Neural cell (in vitro differentiated cells): ENCODE data around the gene ZNF280C. TPM values are rescaled to one million over a fixed set of nuclear protein-coding genes. Genes with fewer than 3 reads are reported as not detected.

Experiments used
- H2AFZ ChIP-seq: fragments of 200-600, 300-800 bp; sonication (generic), shearing (Covaris generic); 2 replicates; pipeline ENCODE4 v1.6.0; 2014; ENCODE audit warnings: low read depth, mild to moderate bottlenecking, antibody characterized with exemption, low read length, moderate library complexity
- H3F3A ChIP-seq: fragments of 200-600 bp; shearing (Covaris generic); 2 replicates; pipeline ENCODE4 v1.6.1; 2016; ENCODE audit warnings: mild to moderate bottlenecking, moderate library complexity, mixed read lengths, antibody characterized with exemption, low read length; ENCODE audit not compliant: insufficient read depth, poor library complexity, severe bottlenecking
- H3K27ac ChIP-seq: fragments of 200-600, 300-800 bp; sonication (generic), shearing (Covaris generic); 2 replicates; pipeline ENCODE4 v1.5.1; 2014; ENCODE audit warnings: mild to moderate bottlenecking, low read length, moderate library complexity
- H3K27me3 ChIP-seq: fragments of 300-800, 200-600 bp; sonication (generic), shearing (Covaris generic); 2 replicates; pipeline ENCODE4 v1.6.0; 2014; ENCODE audit warnings: mild to moderate bottlenecking, low read depth, low read length, moderate library complexity; ENCODE audit not compliant: insufficient read depth
- H3K36me3 ChIP-seq: fragments of 300-800, 200-600 bp; sonication (generic), shearing (Covaris generic); 2 replicates; pipeline ENCODE4 v1.5.1; 2014; ENCODE audit warnings: mild to moderate bottlenecking, antibody characterized with exemption, low read length, moderate library complexity; ENCODE audit not compliant: insufficient read depth
- H3K4me2 ChIP-seq: fragments of 300-800, 200-600 bp; sonication (generic), shearing (Covaris generic); 2 replicates; pipeline ENCODE4 v1.6.0; 2014; ENCODE audit warnings: mild to moderate bottlenecking, low read length
- H3K4me3 ChIP-seq: fragments of 300-800, 200-600 bp; sonication (generic), shearing (Covaris generic); 2 replicates; pipeline ENCODE4 v1.5.1; 2014; ENCODE audit warnings: mild to moderate bottlenecking, low read length, moderate library complexity
- H3K79me2 ChIP-seq: fragments of 200-600 bp; shearing (Covaris generic); replicated peaks from 2 replicates; pipeline ENCODE4 v1.6.0; 2014; ENCODE audit warnings: mild to moderate bottlenecking, low read length, moderate library complexity; ENCODE audit not compliant: insufficient read depth
- H3K9ac ChIP-seq: fragments of 300-800, 200-600 bp; sonication (generic), shearing (Covaris generic); 2 replicates; pipeline ENCODE4 v1.6.1; 2016; ENCODE audit warnings: mild to moderate bottlenecking, low read length, mixed read lengths
- H3K9me2 ChIP-seq: fragments of 200-600 bp; shearing (Covaris generic); 2 replicates; pipeline ENCODE4 v1.6.1; 2016; ENCODE audit warnings: mild to moderate bottlenecking, low read length, mixed read lengths; ENCODE audit not compliant: insufficient read depth
- H3K9me3 ChIP-seq: fragments of 200-600, 300-800 bp; sonication (generic), shearing (Covaris generic); 2 replicates; pipeline ENCODE4 v1.6.1; 2016; ENCODE audit warnings: mild to moderate bottlenecking, mixed run types, low read length, moderate library complexity, mixed read lengths
- H4K20me1 ChIP-seq: fragments of 200-600 bp; shearing (Covaris generic); 2 replicates; pipeline ENCODE4 v1.6.1; 2016; ENCODE audit warnings: mild to moderate bottlenecking, mixed run types; ENCODE audit not compliant: insufficient read depth
- EP300 ChIP-seq: fragments of 450-650 bp; conservative IDR thresholded peaks from 2 replicates; pipeline ENCODE4 v1.6.1; 2014; ENCODE audit warnings: antibody characterized with exemption, mild to moderate bottlenecking, moderate library complexity; ENCODE audit not compliant: poor library complexity, severe bottlenecking
- EZH2 ChIP-seq: fragments of 200-600, 300-800 bp; shearing (Covaris generic), sonication (generic); IDR thresholded peaks from 2 replicates; pipeline ENCODE4 v1.6.1; 2014; ENCODE audit warnings: antibody characterized with exemption, low read length, borderline replicate concordance, mild to moderate bottlenecking; ENCODE audit not compliant: insufficient read depth, poor library complexity, severe bottlenecking
- MXI1 ChIP-seq: fragments of 450-650 bp; conservative IDR thresholded peaks from 2 replicates; pipeline ENCODE4 v1.6.1; 2014; ENCODE audit warnings: antibody characterized with exemption, mild to moderate bottlenecking; ENCODE audit not compliant: poor library complexity, severe bottlenecking
- POLR2AphosphoS5 ChIP-seq: IDR thresholded peaks from 2 replicates; pipeline ENCODE4 v1.6.1; 2012
- RAD21 ChIP-seq: fragments of 450-650 bp; conservative IDR thresholded peaks from 2 replicates; pipeline ENCODE4 v1.6.1; 2014; ENCODE audit warnings: antibody characterized with exemption, mild to moderate bottlenecking, moderate library complexity
- SMC3 ChIP-seq: fragments of 450-650 bp; conservative IDR thresholded peaks from 2 replicates; pipeline ENCODE4 v1.6.1; 2014; ENCODE audit warnings: antibody characterized with exemption, mild to moderate bottlenecking, moderate library complexity; ENCODE audit not compliant: poor library complexity
- TAF1 ChIP-seq: IDR thresholded peaks from 2 replicates; pipeline ENCODE4 v1.6.1; 2012; ENCODE audit warnings: low read depth
- polyA plus RNA-seq: library from polyadenylated mRNA; depleted of rRNA; stranded (reverse); fragments of >200 nt; gene quantifications from 2 replicates; pipeline ENCODE4 v1.2.3, GENCODE V29; 2014
- TF ChIP-seq, protein P1 (sequence below): fragments of 450-650 bp; IDR thresholded peaks from 2 replicates; pipeline ENCODE4 v1.5.1; 2014; ENCODE audit warnings: antibody characterized with exemption, mild to moderate bottlenecking, moderate library complexity; ENCODE audit not compliant: poor library complexity, severe bottlenecking
- TF ChIP-seq, protein P2 (sequence below): IDR thresholded peaks from 2 replicates; pipeline ENCODE4 v1.6.1; 2012; ENCODE audit warnings: borderline replicate concordance

Gene ZNF280C
- polyA plus RNA-seq, 1 donor from 2014 or later, result 9.5 TPM

DNA sequence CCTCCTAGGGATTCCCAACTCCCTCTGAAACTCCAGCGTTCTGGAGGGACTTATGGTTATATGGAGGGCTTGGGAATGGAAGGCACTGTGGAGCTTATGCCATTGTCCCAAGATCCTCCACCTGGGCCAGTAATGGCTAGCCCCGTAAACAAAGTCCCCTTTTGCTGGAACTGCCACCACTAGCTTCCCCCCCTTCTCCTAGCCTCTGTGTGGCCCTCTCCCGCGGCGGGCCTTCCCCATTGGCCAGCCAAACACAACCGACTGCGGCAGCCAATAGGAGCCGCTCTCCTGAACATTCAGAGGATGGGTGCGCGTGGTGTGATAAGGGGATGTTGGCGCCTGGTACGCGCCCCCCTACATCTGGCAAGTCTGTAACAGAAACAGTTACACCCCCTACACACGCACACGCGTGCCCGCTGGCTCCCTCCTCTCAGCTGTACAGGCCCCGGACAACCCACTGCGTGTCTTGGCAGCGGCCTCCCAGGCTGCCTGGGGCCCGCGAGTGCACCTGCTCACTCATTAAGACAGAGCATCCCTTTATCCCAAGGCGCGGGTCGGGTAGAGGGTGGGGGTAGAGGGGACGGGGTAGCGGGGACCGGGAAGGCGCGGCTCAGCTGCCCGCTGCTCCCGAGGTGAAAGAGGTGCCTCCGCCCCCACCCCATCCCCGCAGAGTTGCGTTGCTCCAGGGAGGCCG is 97.8 kb downstream of the ZNF280C start:
- no peaks in the 10 kb centered on the region for H4K20me1 ChIP-seq
- H3K9me3 ChIP-seq, result no peaks in the 10 kb centered on the region
- H3K4me2 ChIP-seq, result peak overlapping the region; percentile 65
- peaks cover 28% of the 10 kb centered on the region for H3K79me2 ChIP-seq
- peak overlapping the region; percentile 95 for H3K27ac ChIP-seq
- no peaks in the 10 kb centered on the region for H3K27me3 ChIP-seq
- H3K36me3 ChIP-seq, result no peaks in the 10 kb centered on the region
- H3K9me2 ChIP-seq, result no peaks in the 10 kb centered on the region
- peak overlapping the region; percentile 91 for H3K4me3 ChIP-seq
- peak overlapping the region; percentile 27 for H2AFZ ChIP-seq
- peak overlapping the region; percentile 95 for H3K9ac ChIP-seq
- no peaks in the 10 kb centered on the region for H3F3A ChIP-seq
- TF ChIP-seq SMC3 (no peak), EZH2 (no peak), RAD21 (no peak), MXI1 (peak; percentile 71), TAF1 (peak; percentile 54), POLR2AphosphoS5 (peak; percentile 92), EP300 (peak; percentile 23)
- TF ChIP-seq, protein P1, sequence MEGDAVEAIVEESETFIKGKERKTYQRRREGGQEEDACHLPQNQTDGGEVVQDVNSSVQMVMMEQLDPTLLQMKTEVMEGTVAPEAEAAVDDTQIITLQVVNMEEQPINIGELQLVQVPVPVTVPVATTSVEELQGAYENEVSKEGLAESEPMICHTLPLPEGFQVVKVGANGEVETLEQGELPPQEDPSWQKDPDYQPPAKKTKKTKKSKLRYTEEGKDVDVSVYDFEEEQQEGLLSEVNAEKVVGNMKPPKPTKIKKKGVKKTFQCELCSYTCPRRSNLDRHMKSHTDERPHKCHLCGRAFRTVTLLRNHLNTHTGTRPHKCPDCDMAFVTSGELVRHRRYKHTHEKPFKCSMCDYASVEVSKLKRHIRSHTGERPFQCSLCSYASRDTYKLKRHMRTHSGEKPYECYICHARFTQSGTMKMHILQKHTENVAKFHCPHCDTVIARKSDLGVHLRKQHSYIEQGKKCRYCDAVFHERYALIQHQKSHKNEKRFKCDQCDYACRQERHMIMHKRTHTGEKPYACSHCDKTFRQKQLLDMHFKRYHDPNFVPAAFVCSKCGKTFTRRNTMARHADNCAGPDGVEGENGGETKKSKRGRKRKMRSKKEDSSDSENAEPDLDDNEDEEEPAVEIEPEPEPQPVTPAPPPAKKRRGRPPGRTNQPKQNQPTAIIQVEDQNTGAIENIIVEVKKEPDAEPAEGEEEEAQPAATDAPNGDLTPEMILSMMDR, result no peak
- TF ChIP-seq, protein P2, sequence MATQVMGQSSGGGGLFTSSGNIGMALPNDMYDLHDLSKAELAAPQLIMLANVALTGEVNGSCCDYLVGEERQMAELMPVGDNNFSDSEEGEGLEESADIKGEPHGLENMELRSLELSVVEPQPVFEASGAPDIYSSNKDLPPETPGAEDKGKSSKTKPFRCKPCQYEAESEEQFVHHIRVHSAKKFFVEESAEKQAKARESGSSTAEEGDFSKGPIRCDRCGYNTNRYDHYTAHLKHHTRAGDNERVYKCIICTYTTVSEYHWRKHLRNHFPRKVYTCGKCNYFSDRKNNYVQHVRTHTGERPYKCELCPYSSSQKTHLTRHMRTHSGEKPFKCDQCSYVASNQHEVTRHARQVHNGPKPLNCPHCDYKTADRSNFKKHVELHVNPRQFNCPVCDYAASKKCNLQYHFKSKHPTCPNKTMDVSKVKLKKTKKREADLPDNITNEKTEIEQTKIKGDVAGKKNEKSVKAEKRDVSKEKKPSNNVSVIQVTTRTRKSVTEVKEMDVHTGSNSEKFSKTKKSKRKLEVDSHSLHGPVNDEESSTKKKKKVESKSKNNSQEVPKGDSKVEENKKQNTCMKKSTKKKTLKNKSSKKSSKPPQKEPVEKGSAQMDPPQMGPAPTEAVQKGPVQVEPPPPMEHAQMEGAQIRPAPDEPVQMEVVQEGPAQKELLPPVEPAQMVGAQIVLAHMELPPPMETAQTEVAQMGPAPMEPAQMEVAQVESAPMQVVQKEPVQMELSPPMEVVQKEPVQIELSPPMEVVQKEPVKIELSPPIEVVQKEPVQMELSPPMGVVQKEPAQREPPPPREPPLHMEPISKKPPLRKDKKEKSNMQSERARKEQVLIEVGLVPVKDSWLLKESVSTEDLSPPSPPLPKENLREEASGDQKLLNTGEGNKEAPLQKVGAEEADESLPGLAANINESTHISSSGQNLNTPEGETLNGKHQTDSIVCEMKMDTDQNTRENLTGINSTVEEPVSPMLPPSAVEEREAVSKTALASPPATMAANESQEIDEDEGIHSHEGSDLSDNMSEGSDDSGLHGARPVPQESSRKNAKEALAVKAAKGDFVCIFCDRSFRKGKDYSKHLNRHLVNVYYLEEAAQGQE, result peak; percentile 55

- Histone ChIP-seq H3K79me2 (peaks cover 5% of the 10 kb centered on the region), H4K20me1 (no peaks in the 10 kb centered on the region), H3K9me2 (no peaks in the 10 kb centered on the region), H3K36me3 (no peaks in the 10 kb centered on the region), H3K9me3 (no peaks in the 10 kb centered on the region), H3F3A (no peaks in the 10 kb centered on the region), H2AFZ (no peak overlapping the region), H3K27ac (no peak overlapping the region), H3K4me2 (peak overlapping the region; percentile 55), H3K9ac (no peak overlapping the region), H3K27me3 (no peaks in the 10 kb centered on the region), H3K4me3 (peak overlapping the region; percentile 79)
- TF ChIP-seq EP300 (no peak), POLR2AphosphoS5 (no peak), TAF1 (no peak), RAD21 (no peak), EZH2 (no peak), MXI1 (no peak), SMC3 (no peak)
- TF ChIP-seq, protein P1, result no peak
- TF ChIP-seq, protein P2, result no peak
Observed at GRCh38 chrX:130167040-130167439, 101.7 kb downstream of the ZNF280C start.
